A549 treated with AZD9567 at 1 μM for 4 hours (cell line): ENCODE measurements around the gene ZNF200. TPM values are rescaled to one million over a fixed set of nuclear protein-coding genes. Genes with fewer than 3 reads are reported as not detected.

Source experiments
- total RNA-seq: library from RNA; stranded (reverse); fragments of 200-300 nt; extraction: Qiagen RNA extraction; gene quantifications from 5 replicates; pipeline ENCODE4 v1.2.3, GENCODE V29; 2022; ENCODE audit not compliant: insufficient read depth

ZNF200 gene
- total RNA-seq, result 7.8 to 9.3 TPM (median 8.4 TPM) in 5 replicates

GRCh38 chr16:3234857-3235561, at the start of gene ZNF200:
Gene ZNF200 (minus strand): TSS chr16:3235158. CDS start chr16:3233755, 1,403 bp downstream.

DNA sequence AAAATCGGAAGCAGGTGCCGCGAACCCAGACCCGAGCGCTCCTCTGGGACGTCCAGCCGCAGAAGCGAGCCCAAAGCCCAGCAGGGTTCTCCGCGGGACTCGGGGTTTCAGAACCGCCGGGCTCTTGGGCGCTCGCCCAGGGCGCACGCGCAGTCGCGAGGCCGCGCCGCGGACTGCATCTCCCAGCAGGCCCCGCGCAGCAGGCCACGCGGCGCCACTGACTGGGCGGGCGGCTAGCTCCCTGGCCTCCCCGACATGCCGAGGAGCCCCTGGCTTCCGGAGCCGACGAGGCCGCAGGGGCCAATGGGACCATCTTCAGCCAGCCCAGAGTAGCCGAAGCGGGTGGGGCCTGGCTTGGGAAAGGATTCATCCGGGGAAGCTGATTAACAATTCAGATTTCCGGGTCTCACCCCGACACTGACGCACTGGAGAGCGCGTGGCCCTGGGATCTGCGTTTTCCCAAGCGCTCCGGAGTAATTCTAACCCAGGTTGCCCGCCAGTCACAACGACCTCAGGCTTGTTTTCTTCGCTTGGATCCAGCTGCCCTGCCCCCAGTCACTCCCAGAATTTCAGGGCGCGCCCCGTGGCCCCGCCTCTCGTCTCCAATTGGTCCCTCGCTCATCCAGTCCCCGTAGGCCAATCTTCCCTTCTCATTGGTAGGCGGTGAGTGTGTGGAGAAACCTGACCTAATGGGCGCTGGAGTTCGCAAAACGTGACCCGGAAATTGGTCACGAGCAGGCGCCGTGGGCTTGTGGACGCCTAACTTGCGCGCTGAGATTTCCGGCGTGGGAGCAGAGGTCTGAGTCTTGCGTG, 48.0 kb upstream of the ZNF200 start, which contains the start of gene ZNF263:
Gene ZNF263 (plus strand): TSS at position 762 of the 813 bp plus-strand sequence. CDS start 328 bp downstream, outside the sequence.

DNA sequence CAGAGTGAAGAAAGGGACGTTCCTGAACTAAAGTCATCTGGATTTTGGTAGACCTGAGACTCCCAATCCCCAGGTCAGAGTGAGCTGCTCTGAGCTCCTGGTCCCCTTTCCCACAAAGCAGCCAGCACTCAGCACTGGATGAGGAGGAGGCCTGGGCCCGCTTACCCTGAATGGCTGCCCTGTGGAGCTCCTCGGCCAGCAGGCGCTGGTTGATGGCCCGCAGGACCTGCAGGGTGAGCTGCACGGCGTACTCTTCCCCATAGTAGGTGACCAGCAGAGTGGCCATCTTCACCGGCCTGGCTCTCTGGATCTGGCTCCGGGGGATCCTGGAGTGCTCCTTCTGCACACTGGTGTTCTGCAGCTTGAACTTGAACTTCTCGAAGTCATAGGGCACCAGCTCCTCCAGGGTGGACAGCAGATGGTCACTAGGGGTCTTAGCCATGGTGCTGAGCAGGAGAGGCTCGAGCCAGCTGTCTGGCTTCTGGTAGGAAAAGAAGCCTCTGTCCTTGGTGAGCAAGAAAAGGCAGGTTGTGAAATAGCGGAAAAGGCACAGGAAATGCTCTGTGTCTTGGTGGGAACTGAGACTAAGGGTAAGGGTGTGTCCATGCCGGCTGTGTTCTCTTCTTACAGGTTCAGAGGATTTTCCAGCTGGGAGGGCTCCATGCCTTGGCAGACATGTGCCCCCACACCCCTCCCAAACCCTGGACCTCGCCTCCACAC, 21.3 kb upstream of the ZNF200 start, which contains the start of gene MEFV:
Gene MEFV (minus strand): TSS at position 488 of the 720 bp plus-strand sequence. CDS start 46 bp downstream, at position 442.

GRCh38 chr16:3187798-3188674, 46.9 kb downstream of the ZNF200 start, which contains the start of gene OR1F1:
Gene OR1F1 (plus strand): TSS chr16:3188204.

Other genes starting within 250 kb of the ZNF200 start
- 0.37 to 0.71 TPM (median 0.42 TPM) in 4 of 5 replicates, not detected in the other for gene CLDN9, start 222.2 kb downstream of the ZNF200 start, total RNA-seq
- 0.18 to 1.2 TPM (median 0.28 TPM) in 5 replicates for gene CLDN6, start 217.0 kb downstream of the ZNF200 start, total RNA-seq
- 438 to 673 TPM (median 603 TPM) in 5 replicates for gene TNFRSF12A, start 214.8 kb downstream of the ZNF200 start, total RNA-seq
- 226 to 241 TPM (median 237 TPM) in 5 replicates for gene HCFC1R1, start 211.2 kb downstream of the ZNF200 start, total RNA-seq
- 26.4 to 38.3 TPM (median 35.7 TPM) in 5 replicates for gene THOC6, start 211.1 kb downstream of the ZNF200 start, total RNA-seq
- gene BICDL2, start 198.2 kb downstream of the ZNF200 start, total RNA-seq, result not detected in 5 replicates
- 0.86 to 1.1 TPM (median 0.96 TPM) in 4 of 5 replicates, not detected in the other for gene MMP25, start 188.6 kb downstream of the ZNF200 start, total RNA-seq
- gene IL32, start 169.5 kb downstream of the ZNF200 start, total RNA-seq, result 13.0 to 37.1 TPM (median 22.9 TPM) in 5 replicates
- gene ZSCAN10, start 135.9 kb downstream of the ZNF200 start, total RNA-seq, result 0.03 TPM in 1 of 5 replicates, not detected in the others
- gene ZNF205, start 122.6 kb downstream of the ZNF200 start, total RNA-seq, result 12.9 to 15.4 TPM (median 14.2 TPM) in 5 replicates
- 12.4 to 13.5 TPM (median 12.8 TPM) in 5 replicates for gene ZNF213, start 100.1 kb downstream of the ZNF200 start, total RNA-seq
- 0.13 to 0.31 TPM (median 0.26 TPM) in 4 of 5 replicates, not detected in the other for gene OR1F1, start 47.0 kb downstream of the ZNF200 start, total RNA-seq
- gene MEFV, start 21.5 kb upstream of the ZNF200 start, total RNA-seq, result not detected in 5 replicates
- gene ZNF263, start 48.3 kb upstream of the ZNF200 start, total RNA-seq, result 33.5 to 39.6 TPM (median 36.7 TPM) in 5 replicates
- 0.87 to 2.1 TPM (median 1.2 TPM) in 5 replicates for gene TIGD7, start 70.3 kb upstream of the ZNF200 start, total RNA-seq
- gene ZNF75A, start 70.3 kb upstream of the ZNF200 start, total RNA-seq, result 10.6 to 20.8 TPM (median 11.2 TPM) in 5 replicates
- not detected in 5 replicates for gene OR2C1, start 120.7 kb upstream of the ZNF200 start, total RNA-seq
- 13.7 to 19.9 TPM (median 17.8 TPM) in 5 replicates for gene ZSCAN32, start 165.8 kb upstream of the ZNF200 start, total RNA-seq
- gene ZNF174, start 166.1 kb upstream of the ZNF200 start, total RNA-seq, result 7.7 to 13.7 TPM (median 13.0 TPM) in 5 replicates
- gene ZNF597, start 208.3 kb upstream of the ZNF200 start, total RNA-seq, result 0.45 to 1.2 TPM (median 1.0 TPM) in 5 replicates
- gene NAA60, start 208.5 kb upstream of the ZNF200 start, total RNA-seq, result 48.4 to 51.9 TPM (median 50.8 TPM) in 5 replicates